ENCODE data around the gene POU4F1.
A peak's percentile ranks its signal among the peaks of the same experiment; 100 is the strongest.
"Not testable (repeated sequence)": the region's sequence is repeated elsewhere in the genome, so short reads cannot be mapped to it uniquely, and the experiment has no call there.

The POU4F1 gene, protein sequence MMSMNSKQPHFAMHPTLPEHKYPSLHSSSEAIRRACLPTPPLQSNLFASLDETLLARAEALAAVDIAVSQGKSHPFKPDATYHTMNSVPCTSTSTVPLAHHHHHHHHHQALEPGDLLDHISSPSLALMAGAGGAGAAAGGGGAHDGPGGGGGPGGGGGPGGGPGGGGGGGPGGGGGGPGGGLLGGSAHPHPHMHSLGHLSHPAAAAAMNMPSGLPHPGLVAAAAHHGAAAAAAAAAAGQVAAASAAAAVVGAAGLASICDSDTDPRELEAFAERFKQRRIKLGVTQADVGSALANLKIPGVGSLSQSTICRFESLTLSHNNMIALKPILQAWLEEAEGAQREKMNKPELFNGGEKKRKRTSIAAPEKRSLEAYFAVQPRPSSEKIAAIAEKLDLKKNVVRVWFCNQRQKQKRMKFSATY
- 0 to 0.11 (median 0.04) reads per million in 3 experiments for total RNA-seq

DNA sequence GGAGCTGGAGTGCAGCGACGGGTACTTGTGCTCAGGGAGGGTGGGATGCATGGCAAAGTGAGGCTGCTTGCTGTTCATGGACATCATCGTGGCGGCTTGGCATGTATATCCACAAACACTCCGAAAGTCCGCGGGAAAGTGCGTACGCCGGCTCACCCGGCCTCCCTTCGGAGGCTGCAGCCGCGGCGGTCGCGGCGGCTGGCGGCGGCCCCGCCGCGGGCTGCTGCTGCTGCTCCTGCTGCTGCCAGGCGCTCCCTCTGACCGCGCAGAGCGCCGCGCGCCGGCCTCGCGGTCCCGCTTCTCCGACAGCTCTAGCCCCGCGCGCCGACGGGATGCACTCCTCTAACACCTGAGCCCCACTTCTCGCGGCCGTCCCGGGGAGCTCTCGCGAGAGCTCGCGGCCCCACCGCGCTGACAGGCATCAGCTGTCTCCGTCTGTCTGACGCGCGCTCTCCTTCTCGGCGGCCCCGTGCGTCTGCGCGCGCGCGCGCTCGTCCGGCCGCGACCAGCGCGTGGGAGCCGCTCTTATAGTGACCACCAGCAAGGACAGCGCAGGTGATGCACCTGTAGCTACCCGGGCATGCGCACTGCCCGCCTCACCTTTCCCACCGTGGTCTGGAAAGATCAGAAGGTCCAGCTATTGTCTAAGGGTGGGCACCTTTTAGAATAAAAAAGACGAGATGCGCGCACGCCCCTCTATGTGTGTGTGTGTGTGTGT lies at the start of gene POU4F1:
Gene POU4F1, minus strand, starts transcription at position 313 of the 718 bp plus-strand sequence. Its CDS starts 226 bp downstream, at position 87.
- peak; percentile 46 for DNase-seq

DNA sequence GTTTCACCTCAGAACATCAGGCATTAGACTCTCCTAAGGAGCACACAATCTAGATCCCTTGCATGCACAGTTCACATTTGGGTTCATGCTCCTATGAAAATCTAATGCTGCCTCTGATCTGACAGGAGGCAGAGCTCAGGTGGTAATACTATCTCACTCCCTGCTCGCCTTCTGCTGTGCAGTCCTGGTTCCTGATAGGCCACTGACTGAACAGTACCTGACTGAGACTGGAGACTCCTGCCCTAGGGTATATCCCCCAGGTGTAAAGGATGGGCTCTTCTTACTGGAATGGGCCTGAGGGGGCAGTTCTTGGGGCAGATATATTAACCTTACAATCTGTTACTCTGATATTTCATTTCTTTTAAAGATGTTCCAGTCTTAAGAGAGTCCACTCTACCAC lies 49.3 kb upstream of the POU4F1 start:
- no peak for DNase-seq

DNA sequence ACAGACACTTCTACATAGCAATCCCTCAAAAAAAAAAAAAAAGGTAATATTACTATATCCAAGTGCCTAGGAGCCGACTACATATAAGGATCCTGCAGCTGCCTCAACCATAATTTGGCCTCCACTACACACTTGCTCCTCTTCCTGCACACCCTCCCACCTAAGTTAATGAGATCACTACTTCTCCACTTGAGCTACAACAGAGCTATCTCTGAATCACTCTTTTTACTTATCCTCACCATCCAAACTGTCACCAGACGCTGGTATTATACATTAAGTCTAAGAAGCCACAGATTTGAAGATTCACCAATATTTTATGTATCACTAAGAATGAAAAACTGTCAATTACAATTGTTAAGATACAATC lies 47.3 kb upstream of the POU4F1 start:
- no peak for DNase-seq

DNA sequence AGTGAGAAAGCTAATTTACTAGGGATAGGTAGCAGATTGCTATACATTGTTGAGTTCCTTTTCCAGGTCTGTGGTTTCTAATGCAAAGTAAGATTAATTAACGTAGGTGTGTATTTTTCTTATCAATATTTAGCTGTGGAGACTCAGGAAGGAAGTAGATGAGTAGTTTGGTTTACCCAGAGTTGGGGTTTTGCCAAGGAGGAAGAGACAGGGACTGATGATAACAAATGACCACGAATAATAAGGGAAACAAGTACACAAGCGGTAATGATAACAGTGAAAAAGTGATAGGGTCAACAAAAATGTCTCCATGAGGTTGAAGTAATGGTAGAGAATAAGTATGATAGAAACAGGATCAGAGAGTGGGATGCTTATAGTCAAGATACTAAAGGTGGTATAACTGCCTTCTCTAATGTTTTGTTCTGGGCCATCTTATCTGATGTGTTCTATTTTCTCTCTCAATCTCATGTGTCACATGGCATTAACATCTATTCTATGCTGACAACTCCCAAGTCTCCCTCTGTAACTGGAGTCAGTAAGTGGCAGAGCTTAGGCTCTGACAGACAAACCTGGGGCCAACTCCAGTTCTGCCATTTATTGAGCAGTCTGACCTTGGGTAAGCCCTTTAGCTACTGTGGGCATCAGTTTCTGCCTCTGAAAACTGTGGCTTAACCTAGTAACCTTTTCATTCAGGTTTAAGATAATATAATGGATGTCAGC lies 46.8 kb upstream of the POU4F1 start:
- no peak for DNase-seq

DNA sequence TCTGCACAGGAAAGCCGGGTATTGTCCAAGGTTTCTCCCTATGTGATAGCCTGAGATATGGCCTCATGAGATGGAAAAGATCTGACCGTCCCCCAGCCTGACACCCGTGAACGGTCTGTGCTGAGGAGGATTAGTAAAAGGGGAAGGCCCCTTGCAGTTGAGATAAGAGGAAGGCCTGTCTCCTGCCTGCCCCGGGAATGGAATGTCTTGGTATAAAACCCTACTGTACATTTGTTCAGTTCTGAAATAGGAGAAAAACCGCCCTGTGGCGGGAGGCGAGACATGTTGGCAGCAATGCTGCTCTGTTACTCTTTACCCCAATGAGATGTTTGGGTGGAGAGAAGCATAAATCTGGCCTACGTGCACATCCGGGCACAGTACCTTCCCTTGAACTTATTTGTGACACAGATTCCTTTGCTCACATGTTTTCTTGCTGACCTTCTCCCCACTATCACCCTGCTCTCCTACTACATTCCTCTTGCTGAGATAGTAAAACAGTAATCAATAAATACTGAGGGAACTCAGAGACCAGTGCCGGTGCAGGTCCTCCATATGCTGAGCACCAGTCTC lies 43.8 kb upstream of the POU4F1 start:
- not testable (repeated sequence) for DNase-seq

DNA sequence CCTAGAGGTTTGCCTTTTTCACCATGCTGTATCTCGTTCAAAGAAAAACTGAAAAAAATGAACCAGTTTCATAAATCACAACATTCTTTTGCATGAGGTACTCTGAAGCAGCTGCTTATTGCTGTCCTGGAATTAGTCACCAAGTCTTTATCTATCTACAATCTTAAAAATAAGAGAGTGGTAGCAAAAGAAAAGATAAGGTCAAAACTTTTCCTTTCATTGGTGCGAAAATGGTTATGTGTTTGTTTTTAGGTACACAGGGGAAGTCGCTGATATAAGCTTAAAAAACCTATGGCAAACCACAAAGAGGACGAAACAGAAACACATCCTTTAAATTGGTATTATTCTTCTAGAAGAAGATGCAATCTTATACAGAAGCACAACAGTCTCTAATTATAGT lies 34.9 kb upstream of the POU4F1 start:
- no peak for DNase-seq

DNA sequence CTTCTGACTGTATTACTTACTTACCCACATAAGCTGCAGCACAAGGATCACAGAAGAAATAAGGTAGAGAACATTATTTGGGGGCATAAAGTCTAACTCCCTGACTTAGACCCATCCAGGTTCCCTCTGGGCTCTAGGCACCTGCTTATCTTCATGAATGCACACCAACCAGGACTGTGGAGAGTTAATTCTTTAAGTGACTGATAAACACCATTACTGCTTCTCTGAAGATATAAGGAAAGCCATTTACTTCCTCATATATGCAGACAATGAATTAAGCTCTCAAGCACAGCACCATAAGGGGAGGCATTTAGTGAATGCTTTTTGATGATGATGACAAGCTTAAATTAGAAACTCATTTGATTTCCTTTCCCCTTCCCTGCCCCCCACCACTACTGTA lies 33.1 kb upstream of the POU4F1 start:
- no peak for DNase-seq

DNA sequence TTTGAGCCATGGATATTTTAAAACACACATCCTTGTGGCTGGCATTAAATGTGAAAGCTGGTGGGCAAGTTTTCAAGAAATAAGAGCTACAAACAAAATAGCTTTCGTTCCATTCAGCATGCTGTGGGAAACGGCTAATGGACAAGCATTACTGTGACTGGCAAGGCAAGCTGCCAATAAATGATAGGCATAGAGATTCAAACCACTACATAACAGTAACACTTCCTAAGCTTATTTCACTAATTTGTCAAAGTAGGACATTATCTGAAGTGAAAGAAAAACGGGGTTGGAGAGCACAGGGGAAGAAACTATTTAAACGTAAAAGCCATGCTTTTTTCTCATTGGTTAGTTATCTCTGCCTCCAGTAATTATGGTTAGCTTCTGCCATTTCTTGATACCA lies 29.6 kb upstream of the POU4F1 start:
- no peak for DNase-seq

DNA sequence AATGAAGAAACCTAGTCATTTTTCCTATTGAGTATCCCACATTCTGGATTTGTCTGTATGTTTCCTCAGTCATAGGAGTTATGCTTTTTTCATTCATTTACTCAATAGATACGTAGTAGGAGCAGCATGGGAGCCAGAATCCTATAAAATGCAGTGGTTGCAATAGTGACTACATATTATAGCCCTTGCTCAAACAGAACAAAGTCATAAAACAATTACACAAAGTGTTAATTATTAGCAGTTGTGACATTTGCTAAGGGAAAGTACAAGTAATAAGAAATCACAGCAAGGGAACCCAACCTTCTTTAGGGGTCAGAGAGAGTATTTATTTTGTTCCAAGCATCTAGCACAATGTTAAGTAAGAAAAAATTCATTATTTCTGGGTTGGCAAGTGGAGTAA lies 27.7 kb upstream of the POU4F1 start:
- DNase-seq: no peak

DNA sequence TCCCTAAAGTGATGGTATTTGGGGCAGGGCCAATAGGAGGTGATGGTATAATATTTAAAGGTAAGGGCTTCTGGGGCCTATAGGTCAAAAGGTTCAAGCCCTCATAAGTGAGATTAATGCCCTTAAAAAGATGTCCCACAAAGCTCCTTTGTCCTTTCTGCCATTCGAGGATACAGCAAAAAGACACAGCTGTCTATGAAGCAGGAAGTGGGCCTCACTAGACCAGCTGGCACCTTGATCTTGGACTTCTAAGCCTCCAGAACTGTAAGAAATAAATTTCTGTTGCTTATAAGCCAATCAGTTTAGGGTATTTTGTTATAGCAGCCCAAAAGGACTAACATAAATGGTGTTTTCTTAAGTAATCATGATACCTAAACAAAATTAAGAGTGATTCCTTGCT lies 27.2 kb upstream of the POU4F1 start:
- no peak for DNase-seq

DNA sequence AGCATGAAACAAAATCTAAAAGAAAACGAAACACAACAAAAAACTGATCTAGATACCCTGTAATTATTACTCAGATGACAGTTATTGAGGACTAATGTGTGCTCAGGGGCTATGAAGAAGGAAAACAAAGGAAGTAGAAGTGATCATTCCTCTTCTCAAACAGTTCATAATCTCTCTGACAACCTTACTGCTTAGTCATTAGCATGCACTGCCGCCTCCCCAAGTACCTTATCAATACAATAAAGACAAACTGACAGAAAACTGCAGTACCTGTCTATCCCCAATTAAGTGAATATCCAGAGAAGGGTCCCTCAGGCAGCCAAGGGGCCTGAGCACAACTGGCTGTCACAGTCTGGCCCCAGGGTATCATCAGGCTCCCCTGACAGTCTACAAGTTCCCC lies 22.0 kb upstream of the POU4F1 start:
- DNase-seq: no peak

DNA sequence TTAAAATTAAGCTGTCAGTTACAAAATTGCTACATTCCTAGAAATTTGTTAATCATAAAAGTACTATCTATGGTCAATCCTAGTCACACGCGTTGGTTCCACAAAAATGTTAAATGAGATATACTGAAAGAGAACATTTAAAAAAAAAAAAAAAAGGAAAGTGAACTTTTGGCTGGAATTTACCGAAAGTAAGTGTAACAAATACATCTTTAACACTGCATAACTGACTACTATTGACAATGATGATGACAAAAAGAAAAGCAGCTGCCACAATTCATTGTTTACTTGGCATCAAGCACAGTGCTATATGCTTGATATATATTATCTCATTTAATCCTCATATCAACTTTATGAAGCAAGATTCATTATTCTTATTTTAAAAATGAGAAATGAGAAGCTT lies 19.8 kb upstream of the POU4F1 start:
- DNase-seq: no peak

DNA sequence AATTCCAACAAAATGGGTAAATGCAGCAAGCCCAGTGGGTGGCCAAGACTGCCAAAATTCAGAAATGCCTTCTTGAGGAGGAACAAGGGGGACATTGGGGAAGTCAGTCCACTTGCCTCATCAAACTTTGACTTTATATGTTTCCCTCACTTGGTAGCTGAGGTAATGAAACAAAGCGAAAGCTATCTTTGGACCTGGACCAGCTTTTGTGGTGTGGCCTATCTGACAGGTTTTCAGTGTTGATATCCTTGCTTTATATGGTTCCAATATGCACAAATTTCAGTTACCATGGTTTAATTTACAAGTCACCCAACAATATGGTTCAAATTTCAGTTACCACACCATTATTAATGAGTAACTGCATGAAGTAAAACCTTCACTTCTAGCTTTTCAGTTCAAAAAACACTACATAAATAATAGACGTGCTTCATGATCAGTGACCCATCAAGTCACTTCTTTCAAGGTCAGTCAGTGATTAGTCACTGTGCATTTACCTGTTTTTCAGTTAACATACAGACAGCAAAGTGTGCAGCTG lies 17.7 kb upstream of the POU4F1 start:
- no peak for DNase-seq

DNA sequence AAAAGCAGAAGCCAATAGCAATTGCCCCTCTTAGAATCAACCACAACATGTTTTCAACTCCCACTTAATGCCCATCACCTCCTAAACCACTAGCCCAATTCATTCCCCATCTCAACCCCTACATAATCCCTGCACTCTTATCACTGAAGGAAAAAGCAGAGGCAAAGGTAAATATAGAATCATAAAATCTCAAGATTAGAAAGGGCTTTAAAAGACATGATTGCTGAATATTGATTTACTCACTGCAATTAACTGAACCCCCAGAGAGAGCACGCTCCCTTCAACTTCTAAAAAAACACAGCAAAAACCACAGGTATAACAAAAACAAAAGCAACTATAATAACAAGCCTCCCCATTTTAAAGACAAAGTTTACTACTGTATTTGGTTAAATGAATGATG lies 15.1 kb upstream of the POU4F1 start:
- no peak for DNase-seq

DNA sequence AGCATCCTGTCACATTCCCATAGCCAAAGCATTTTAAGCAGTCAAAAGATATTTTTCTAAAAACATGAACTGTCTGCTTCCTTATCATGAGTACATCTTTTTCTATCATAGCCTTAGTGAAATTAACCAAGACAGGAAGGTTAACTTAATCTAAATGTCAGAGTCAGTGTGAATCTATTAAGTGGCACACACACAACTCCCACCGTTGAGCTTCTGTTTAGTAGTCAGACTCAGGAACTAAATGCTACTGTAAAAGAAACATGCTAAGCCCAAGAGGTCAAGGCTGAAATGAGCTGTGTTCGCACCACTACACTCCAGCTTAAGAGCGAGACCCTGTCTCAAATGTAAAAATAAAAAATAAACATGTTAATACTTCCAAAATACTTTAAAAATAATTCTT lies 7.7 kb upstream of the POU4F1 start:
- no peak for DNase-seq

DNA sequence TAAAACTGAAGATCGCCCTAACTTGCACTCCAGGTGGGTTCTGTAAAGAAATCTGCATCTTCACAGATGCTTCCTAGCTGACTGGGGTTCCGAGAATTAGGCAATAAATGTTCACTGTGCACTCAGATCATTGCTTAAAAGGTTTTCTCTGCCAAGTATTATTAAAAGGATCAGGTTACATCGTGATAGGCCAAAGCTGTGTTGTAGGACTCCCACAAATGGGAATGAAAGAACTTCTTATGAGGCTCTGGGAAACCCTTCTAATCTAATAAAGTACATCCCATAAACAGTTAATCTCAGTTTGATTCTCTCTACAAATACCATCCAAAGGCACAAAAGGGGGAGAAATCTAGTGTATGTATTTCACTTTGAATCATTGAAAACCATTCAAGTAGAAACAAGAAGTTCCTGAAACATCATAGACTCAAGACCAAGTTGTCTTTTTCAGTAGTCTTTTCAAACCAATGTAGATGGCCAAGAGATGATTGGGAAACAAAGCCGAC lies 7.1 kb upstream of the POU4F1 start:
- no peak for DNase-seq

DNA sequence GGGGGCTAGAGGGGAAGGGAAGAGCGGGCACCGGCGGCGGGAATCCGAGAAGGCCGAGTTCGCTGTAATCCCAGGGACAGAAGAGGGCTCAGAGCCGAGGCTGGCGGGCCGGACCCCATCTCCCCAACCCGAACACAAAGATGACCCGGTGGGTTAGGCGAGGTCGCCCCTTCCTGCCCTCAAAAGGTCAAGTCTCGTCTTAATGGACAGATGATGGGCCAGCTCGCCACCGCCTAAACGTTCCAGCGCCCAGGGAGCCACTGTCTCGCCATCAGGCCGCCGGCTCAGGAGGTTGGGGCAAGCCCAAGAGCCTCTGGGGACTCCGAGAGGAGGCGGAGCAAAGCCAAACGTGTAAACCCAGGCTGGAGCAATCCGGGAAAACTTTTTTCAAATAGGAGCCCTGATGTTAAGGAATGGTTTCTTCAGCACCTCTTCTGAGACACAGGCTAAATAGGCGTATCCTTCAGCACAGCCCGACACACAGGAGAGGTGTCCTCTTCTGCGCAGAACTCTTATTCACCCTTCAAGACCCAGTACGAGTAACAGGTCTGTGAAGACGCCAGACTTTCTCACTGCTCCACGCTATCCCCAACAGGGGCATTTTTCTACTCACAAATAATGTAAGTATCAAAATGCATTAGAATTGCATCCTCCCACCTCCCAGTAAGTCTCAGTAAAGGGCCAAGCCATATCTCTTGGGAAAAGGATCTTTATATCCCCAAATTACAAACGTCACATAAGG lies 6.3 kb upstream of the POU4F1 start:
- no peak for DNase-seq

DNA sequence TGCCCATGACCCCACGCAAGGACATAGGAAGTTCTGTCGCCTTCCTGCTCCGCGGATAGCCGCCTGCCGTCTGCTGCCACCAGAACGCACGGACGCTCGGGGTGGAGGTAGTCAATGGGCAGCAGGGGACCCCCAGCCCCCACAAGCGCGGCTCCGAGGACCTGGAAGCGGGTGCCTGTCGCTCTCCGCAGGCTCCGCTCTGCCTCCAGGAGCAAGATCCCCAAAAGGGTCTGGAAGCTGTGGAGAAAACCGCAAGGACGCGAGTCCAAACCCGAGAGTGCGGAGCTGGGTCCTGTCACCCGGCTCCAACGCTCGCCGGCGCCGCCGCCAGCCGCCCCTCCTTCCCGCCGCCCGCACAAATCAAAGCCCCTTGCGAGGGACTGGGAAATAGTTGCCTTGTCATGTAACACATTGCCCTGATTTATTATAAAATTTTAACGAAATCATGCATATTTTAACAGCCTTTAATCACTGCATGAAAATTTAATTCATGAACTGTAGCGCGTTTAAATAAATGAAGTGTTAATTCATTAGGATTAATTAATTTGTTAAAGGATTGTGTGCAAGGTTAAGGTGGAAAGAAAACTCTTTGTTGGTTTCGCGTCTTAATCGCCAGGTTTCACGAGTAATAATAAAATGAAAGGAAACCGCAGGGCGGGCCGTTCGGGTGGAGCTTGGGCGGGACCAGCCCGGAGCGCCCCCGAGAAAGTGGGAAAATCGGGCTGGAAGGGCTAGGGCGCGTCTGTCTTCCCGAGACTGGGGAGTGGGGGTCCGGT lies 5.5 kb upstream of the POU4F1 start:
- no peak for DNase-seq

DNA sequence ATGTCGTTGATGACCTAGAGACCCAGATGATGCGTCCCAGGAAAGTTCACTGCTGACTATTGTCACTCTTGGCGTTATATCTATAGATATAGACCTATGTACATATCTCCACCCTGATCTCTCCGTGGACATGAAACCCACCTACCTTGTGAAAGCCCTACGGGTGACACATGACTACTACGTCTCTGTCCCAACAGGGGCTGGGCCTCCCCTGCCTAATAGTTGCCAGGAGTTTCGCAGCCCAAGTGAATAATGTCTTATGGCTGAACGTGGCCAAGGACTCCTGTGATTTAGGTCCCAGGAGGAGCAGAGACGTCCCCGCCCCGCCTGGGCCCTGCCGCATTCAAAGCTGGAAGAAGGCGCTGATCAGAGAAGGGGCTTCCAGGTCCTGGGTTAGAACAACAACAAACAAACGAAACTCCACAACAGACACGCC lies 4.9 kb upstream of the POU4F1 start:
- no peak for DNase-seq

DNA sequence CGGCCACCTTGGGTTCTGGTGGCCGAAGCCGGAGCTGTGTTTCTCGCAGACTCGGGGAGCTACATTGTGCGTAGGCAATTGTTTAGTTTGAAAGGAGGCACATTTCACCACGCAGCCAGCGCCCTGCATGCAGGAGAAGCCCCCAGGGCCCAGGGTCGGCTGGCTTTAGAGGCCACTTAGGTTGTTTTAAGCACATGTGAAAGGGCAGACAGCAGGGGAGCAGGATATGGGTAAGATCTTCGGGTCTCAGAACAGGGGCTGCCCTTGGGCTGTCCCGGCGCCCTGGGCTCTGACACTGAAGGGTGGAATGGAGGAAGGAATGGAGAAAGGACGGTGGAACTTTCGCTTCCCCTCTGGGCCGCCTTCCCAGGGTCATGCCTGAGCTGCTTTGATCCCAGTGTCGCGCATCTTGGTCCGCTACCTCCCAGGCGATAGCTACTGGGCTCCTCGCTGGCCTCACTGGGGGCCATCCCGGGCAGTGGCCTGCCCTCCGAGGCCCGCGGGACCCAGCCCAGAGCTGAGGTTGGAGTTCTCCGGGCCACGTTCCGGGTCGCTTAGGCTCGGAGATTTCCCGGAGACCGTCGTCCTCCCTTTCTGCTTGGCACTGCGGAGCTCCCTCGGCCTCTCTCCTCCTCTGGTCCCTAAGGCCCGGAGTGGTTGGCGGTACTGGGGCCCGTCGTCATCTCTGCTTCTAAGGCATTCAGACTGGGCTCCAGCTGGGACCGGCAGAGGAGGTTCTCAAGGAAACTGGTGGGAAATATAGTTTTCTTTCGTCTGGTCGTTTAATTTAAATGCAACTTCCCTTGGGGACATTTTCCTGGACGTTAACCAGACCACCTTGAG lies 4.3 kb upstream of the POU4F1 start:
- no peak for DNase-seq
